H1 (cell line): ENCODE data around the gene OR2A14.
"Not testable (repeated sequence)": the region's sequence is repeated elsewhere in the genome, so short reads cannot be mapped to it uniquely, and the experiment has no call there.

Experiments
- CREB1 ChIP-seq: IDR thresholded peaks from 2 replicates; pipeline ENCODE4 v1.6.1; 2012; ENCODE audit warnings: inconsistent platforms
- GABPA ChIP-seq: IDR thresholded peaks from 2 replicates; pipeline ENCODE4 v1.6.1; 2011; ENCODE audit warnings: mild to moderate bottlenecking, low read length, moderate library complexity, borderline replicate concordance; ENCODE audit not compliant: insufficient read depth
- NRF1 ChIP-seq: IDR thresholded peaks from 2 replicates; pipeline ENCODE4 v1.6.1; 2011; ENCODE audit warnings: mild to moderate bottlenecking, low read depth, low read length, improper control_type of control experiment
- POLR2A ChIP-seq, 2 experiments: IDR thresholded peaks; 1 replicate in 1 of 2; 2 replicates in 1 of 2; pipeline ENCODE4 v1.6.1; 2011; ENCODE audit warnings: low read depth in 2 of 2, low read length in 2 of 2, mild to moderate bottlenecking in 2 of 2; ENCODE audit errors: control extremely low read depth in 1 of 2
- SIN3A ChIP-seq, 2 experiments: IDR thresholded peaks in 1 of 2; conservative IDR thresholded peaks in 1 of 2; 2 replicates each; pipeline ENCODE4 v1.6.1; 2011 to 2012; ENCODE audit warnings: low read length in 2 of 2, improper control_type of control experiment in 1 of 2, low read depth in 1 of 2, mild to moderate bottlenecking in 1 of 2
- TF ChIP-seq, protein P1 (sequence below): fragments of 300-600 bp; sonication (generic); IDR thresholded peaks from 2 replicates; pipeline ENCODE4 v1.7.1; 2012; ENCODE audit warnings: low read length, moderate library complexity, mild to moderate bottlenecking, inconsistent platforms; ENCODE audit not compliant: insufficient replicate concordance
- TF ChIP-seq, protein P2 (sequence below): IDR thresholded peaks from 2 replicates; pipeline ENCODE4 v1.6.1; 2011; ENCODE audit warnings: low read depth, mild to moderate bottlenecking, low read length; ENCODE audit not compliant: insufficient read depth
- TF ChIP-seq, protein P3 (sequence below): IDR thresholded peaks from 2 replicates; pipeline ENCODE4 v1.6.1; 2011; ENCODE audit warnings: low read length, improper control_type of control experiment

GRCh38 chr7:144171594-144172350 lies 48.8 kb downstream of the OR2A14 start:
- TF ChIP-seq, protein P1, sequence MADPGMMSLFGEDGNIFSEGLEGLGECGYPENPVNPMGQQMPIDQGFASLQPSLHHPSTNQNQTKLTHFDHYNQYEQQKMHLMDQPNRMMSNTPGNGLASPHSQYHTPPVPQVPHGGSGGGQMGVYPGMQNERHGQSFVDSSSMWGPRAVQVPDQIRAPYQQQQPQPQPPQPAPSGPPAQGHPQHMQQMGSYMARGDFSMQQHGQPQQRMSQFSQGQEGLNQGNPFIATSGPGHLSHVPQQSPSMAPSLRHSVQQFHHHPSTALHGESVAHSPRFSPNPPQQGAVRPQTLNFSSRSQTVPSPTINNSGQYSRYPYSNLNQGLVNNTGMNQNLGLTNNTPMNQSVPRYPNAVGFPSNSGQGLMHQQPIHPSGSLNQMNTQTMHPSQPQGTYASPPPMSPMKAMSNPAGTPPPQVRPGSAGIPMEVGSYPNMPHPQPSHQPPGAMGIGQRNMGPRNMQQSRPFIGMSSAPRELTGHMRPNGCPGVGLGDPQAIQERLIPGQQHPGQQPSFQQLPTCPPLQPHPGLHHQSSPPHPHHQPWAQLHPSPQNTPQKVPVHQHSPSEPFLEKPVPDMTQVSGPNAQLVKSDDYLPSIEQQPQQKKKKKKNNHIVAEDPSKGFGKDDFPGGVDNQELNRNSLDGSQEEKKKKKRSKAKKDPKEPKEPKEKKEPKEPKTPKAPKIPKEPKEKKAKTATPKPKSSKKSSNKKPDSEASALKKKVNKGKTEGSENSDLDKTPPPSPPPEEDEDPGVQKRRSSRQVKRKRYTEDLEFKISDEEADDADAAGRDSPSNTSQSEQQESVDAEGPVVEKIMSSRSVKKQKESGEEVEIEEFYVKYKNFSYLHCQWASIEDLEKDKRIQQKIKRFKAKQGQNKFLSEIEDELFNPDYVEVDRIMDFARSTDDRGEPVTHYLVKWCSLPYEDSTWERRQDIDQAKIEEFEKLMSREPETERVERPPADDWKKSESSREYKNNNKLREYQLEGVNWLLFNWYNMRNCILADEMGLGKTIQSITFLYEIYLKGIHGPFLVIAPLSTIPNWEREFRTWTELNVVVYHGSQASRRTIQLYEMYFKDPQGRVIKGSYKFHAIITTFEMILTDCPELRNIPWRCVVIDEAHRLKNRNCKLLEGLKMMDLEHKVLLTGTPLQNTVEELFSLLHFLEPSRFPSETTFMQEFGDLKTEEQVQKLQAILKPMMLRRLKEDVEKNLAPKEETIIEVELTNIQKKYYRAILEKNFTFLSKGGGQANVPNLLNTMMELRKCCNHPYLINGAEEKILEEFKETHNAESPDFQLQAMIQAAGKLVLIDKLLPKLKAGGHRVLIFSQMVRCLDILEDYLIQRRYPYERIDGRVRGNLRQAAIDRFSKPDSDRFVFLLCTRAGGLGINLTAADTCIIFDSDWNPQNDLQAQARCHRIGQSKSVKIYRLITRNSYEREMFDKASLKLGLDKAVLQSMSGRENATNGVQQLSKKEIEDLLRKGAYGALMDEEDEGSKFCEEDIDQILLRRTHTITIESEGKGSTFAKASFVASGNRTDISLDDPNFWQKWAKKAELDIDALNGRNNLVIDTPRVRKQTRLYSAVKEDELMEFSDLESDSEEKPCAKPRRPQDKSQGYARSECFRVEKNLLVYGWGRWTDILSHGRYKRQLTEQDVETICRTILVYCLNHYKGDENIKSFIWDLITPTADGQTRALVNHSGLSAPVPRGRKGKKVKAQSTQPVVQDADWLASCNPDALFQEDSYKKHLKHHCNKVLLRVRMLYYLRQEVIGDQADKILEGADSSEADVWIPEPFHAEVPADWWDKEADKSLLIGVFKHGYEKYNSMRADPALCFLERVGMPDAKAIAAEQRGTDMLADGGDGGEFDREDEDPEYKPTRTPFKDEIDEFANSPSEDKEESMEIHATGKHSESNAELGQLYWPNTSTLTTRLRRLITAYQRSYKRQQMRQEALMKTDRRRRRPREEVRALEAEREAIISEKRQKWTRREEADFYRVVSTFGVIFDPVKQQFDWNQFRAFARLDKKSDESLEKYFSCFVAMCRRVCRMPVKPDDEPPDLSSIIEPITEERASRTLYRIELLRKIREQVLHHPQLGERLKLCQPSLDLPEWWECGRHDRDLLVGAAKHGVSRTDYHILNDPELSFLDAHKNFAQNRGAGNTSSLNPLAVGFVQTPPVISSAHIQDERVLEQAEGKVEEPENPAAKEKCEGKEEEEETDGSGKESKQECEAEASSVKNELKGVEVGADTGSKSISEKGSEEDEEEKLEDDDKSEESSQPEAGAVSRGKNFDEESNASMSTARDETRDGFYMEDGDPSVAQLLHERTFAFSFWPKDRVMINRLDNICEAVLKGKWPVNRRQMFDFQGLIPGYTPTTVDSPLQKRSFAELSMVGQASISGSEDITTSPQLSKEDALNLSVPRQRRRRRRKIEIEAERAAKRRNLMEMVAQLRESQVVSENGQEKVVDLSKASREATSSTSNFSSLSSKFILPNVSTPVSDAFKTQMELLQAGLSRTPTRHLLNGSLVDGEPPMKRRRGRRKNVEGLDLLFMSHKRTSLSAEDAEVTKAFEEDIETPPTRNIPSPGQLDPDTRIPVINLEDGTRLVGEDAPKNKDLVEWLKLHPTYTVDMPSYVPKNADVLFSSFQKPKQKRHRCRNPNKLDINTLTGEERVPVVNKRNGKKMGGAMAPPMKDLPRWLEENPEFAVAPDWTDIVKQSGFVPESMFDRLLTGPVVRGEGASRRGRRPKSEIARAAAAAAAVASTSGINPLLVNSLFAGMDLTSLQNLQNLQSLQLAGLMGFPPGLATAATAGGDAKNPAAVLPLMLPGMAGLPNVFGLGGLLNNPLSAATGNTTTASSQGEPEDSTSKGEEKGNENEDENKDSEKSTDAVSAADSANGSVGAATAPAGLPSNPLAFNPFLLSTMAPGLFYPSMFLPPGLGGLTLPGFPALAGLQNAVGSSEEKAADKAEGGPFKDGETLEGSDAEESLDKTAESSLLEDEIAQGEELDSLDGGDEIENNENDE: not testable (repeated sequence)
- TF ChIP-seq, protein P2, sequence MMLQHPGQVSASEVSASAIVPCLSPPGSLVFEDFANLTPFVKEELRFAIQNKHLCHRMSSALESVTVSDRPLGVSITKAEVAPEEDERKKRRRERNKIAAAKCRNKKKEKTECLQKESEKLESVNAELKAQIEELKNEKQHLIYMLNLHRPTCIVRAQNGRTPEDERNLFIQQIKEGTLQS: not testable (repeated sequence)
- not testable (repeated sequence) for TF ChIP-seq POLR2A (IDR thresholded peaks at IDR 0.05; ENCODE audit: control extremely low read depth in 1 of 2, low read depth in 2 of 2, low read length in 2 of 2); CREB1; GABPA; NRF1; SIN3A (conservative IDR thresholded peaks at IDR 0.05 in 1 of 2, IDR thresholded peaks at IDR 0.05 in 1 of 2; ENCODE audit: low read depth in 1 of 2, low read length in 2 of 2)
- TF ChIP-seq, protein P3, sequence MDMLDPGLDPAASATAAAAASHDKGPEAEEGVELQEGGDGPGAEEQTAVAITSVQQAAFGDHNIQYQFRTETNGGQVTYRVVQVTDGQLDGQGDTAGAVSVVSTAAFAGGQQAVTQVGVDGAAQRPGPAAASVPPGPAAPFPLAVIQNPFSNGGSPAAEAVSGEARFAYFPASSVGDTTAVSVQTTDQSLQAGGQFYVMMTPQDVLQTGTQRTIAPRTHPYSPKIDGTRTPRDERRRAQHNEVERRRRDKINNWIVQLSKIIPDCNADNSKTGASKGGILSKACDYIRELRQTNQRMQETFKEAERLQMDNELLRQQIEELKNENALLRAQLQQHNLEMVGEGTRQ: not testable (repeated sequence)
